ENCODE measurements around the gene DIO3.

DNA sequence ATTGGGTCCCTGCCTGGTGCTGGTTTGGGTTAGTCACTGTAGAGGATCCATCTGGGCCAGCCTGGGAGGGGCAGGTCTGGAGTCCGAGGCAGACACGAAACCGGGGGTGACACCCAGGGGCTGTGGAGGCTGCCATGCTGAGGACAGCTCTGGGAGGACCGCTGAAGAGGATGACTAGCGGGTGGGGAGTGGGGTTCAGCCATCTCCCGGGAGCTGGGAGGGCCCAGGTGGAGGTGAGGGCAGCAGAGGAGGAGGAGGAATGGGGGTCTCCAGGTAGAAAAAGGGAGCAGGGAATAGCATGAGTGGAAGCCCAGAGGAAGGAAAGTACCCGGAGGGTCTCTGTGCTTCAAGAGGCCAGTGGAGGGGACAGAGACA is 4.0 kb upstream of the DIO3 start:
- no peak for TF ChIP-seq EZH2 (IDR thresholded peaks at IDR 0.05; ENCODE audit: low read length, unreplicated experiment)
- TF ChIP-seq, protein P1, sequence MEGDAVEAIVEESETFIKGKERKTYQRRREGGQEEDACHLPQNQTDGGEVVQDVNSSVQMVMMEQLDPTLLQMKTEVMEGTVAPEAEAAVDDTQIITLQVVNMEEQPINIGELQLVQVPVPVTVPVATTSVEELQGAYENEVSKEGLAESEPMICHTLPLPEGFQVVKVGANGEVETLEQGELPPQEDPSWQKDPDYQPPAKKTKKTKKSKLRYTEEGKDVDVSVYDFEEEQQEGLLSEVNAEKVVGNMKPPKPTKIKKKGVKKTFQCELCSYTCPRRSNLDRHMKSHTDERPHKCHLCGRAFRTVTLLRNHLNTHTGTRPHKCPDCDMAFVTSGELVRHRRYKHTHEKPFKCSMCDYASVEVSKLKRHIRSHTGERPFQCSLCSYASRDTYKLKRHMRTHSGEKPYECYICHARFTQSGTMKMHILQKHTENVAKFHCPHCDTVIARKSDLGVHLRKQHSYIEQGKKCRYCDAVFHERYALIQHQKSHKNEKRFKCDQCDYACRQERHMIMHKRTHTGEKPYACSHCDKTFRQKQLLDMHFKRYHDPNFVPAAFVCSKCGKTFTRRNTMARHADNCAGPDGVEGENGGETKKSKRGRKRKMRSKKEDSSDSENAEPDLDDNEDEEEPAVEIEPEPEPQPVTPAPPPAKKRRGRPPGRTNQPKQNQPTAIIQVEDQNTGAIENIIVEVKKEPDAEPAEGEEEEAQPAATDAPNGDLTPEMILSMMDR (conservative IDR thresholded peaks at IDR 0.05; ENCODE audit: low read depth, low read length) = no peak
